GM21825 (cell line): ENCODE data around the gene DDX51.
A peak's percentile ranks its signal among the peaks of the same experiment; 100 is the strongest.

Experiments used
- ATAC-seq: cut with Tn5 transposase; IDR thresholded peaks from one replicate; pipeline ENCODE4 v1.9.1; 2021; ENCODE audit warnings: mild to moderate bottlenecking, moderate library complexity; ENCODE audit not compliant: unreplicated experiment

DDX51 gene, protein sequence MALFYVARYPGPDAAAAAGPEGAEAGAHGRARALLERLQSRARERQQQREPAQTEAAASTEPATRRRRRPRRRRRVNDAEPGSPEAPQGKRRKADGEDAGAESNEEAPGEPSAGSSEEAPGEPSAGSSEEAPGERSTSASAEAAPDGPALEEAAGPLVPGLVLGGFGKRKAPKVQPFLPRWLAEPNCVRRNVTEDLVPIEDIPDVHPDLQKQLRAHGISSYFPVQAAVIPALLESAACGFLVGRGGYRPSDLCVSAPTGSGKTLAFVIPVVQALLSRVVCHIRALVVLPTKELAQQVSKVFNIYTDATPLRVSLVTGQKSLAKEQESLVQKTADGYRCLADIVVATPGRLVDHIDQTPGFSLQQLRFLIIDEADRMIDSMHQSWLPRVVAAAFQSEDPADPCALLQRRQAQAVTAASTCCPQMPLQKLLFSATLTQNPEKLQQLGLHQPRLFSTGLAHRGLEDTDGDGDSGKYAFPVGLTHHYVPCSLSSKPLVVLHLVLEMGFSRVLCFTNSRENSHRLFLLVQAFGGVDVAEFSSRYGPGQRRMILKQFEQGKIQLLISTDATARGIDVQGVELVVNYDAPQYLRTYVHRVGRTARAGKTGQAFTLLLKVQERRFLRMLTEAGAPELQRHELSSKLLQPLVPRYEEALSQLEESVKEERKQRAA

GRCh38 chr12:132144115-132144809, at the start of gene DDX51, which contains the start of gene NOC4L:
Gene DDX51, minus strand, starts transcription at chr12:132144319. Its CDS starts 23 bp downstream, at chr12:132144296.
Gene NOC4L, plus strand, starts transcription at chr12:132144457. Its CDS starts 32 bp downstream, at chr12:132144489.
- peak; percentile 65 for ATAC-seq

DNA sequence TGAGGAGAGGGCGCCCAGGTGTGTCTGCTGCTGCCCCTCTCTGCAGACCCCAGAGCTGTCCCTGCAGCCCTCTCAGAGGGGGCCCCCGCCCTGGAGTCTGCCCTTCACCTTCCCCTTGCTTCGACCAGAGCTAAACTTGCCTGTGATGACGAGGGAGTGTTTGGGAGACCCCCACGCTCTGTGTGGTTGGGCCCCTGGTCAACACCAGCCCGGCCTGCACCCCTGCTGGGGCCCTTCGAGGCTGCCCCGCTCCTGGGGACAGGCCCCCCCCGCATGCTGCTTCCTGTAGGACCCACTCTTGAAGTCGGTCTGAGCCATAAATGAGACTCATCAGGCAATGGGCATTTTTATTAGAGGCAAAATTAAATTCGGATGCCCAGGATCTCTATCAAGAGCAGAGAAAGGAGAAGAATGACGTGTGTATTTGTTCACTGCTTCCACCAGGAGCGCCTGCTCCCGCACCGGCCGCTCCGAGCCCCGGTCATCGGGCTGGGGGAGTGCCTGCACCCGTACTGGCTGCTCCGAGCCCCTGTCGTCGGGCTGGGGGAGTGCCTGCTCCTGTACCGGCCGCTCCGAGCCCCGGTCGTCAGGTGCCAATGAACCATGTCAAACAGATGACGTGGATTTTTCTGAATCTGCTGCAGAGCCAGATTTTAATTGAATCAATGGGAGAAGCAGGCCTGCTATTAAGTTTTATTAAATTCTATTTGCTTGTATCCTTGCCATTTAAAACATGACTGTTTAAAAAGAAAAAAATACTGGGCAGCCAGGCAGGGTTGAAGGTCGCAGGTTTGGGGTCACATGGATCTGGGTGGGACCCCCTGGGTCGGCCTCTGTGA, 47.8 kb upstream of the DDX51 start:
- ATAC-seq: no peak

DNA sequence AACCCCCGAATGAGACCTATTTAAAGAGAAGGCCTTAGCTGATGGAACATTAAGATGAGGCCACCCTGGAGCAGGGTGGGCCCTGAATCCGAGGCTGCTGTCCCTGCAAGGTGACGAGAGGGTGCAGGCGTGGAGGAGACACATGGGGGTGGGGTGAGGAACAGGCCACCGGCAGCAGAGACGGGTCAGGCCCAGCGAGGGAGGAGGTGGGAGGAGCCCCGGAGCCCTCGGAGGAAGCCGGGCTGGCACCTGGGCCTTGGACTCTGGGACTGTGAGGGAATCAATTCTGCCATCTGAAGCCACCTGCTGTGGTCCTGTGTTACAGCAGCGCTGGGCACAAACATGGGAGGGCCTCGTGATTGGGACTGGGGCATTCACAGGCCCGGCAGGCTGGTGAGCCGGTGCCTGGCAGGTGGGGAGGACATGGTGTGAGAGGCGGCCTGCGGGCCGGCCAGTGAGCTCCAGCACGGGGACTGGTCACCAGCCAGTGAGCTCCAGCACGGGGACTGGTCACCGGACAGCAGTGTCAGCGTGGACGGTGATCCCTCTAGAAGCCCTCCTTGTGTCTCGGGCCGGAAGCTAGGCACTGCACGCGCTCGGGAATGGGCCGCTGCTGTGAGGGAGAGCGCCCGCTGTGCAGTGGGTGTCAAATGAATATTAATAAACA, 46.8 kb upstream of the DDX51 start:
- ATAC-seq: no peak

- no peak for ATAC-seq
Observed at GRCh38 chr12:132190012-132190755, 46.1 kb upstream of the DDX51 start.

GRCh38 chr12:132189378-132190011, 45.4 kb upstream of the DDX51 start:
- peak; percentile 88 for ATAC-seq

DNA sequence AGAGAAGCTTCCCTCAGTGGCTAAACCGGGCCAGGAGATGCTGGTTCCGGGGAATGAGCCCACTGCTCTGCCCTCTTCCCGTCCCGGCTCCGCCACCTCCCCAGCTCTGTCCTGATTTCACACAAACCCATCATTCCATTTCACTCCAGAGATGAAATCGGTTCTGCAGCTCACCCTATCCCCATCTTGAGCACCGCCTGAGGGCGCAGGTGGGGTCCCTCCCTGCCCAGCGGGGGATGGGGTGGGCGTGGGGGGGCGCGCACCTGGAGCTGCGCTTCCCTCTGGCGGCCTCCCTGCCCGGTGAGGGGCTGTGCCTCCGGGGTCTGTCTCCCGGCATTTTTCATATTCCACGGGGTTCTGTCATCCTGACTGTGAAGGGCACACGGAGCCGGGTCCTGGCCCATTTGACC, 44.8 kb upstream of the DDX51 start:
- ATAC-seq: no peak

DNA sequence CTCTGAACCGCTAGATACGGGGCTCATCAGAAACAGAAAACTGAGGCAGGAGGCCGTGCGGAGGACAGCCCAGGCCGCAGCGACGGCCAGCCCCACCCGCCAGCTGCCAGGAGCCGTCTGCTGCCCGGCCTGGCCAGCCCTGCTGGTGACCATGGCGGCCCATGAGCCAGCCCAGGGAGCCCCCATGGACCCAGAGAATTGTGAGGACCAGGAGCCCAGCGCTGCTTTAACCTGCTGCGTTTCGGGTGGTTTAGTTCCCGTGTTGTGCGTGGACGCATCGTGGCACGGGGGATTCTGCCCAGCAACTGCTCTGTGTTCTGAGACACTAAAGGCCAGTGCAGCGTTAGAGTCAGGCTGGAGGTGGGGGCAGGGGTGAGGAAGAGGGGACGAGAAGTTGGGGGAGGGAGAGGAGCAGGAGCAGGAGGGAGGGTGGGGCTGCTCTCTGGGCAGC, 44.4 kb upstream of the DDX51 start:
- ATAC-seq: no peak

- no peak for ATAC-seq
Observed at GRCh38 chr12:132187646-132188450, 43.7 kb upstream of the DDX51 start.

GRCh38 chr12:132186857-132187620, 42.9 kb upstream of the DDX51 start:
- ATAC-seq: no peak

DNA sequence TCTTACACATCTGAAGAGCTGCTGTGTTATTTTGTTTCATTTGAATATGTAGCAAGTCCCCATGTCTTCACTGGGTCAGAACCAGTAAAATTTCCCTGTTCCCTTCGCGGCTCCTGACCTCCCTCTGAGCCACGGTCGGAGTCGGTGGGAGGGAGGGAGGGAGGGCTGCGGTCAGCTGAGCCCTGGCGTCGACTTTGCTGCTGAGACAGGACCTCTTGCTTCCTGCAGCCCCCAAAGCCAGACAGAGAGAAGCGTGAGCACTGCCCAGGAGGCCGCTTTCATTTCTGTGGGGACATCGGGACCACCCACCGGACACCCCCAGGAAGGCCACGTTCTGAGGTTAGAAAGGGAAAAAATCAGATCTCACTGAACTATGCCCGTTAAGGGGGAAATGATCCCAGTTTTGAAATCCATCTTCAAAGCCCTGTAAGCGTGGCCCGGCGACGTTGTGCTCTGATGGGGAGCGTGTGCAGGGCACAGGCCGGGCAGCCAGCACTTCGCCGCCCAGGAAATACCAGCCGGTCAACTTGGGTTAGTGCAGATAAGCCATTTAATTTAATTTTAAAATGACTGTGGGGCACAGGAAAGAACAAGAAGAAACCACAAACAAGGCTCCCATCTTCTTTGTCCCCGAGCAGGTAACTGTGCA, 42.2 kb upstream of the DDX51 start:
- ATAC-seq: no peak

DNA sequence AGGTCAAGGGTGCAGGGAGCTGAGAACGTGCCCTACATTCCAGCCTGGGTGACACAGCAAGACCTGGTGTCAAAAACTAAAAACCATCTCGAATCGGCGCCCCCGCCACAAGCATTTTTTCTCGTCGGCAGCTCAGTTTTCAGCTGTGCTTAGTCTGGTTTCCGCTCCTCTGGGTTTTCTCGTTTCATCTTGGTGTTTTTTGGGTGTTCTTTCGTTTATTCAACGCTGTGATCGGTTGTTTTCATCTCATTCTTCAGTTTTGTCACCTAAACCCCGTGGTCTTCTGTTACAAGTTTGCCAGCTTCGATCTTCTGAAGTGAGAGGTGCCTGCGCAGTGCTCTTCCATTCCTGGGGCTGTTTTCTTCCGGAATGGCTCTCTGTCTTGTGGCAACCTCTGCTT, 41.6 kb upstream of the DDX51 start:
- no peak for ATAC-seq

- no peak for ATAC-seq
Observed at GRCh38 chr12:132182711-132183365, 38.7 kb upstream of the DDX51 start.

DNA sequence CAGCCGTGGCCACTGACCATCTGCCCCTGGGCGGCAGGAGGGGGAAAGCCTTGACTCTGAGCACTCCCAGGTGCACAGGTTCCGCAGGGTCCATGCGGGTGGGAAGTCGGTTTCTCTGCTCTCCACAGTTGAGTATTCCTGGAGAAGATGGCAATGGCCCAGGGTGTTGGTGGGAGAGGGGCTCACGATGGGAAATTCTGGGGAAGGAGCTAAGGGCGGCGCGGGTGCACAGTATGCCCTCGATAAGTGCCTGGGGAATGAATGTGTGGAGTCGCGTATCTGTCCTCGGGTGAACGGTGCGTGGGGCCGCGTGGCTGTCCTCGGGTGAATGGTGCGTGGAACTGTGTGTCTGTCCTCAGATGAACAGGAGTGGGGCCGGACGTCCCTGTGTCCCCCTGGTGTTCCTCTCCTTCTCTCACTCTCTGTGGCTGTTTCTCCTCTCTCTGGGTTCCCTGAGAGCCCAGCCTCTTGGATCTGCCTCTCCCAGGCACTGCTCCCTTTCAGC, 38.1 kb upstream of the DDX51 start:
- ATAC-seq: no peak

DNA sequence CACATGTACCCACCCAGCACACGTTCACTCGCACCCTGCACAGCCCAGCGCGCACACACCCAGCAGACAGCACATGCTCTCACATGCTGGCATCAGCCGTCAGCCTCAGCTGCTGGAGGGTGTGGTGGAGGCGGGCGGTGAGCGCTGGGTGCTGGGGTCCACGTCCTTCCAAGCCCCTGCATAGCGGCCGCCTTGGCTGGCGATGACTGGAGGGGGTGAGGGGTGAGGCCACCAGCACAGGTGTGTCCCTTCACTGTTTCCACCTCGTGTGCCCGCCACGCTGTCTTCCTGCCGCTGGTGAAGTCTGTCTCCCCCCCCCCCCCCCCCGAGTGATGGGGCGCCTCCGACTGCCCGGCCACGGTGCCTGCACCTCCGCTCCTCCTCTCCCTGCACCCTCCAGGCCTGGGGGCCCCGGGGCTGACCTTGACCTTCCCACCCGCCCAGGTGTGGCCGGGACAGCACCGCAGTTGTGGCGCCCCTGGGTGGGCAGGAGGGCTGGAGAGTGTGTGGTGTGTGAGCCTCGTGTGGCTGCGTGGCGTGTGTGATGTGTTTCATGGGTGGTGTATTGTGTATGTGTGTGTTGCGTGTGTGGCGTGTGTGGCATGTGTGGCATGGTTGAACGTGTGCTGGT, 37.6 kb upstream of the DDX51 start:
- ATAC-seq: no peak

- no peak for ATAC-seq
Observed at GRCh38 chr12:132180648-132181546, 36.8 kb upstream of the DDX51 start.
